ENCODE measurements around the gene NCOR1. TPM values are rescaled to one million over a fixed set of nuclear protein-coding genes. Genes with fewer than 3 reads are reported as not detected.

Gene NCOR1
- total and polyA plus RNA-seq, 2 of the 8 experiments (the other 6 are each of a cell fraction or from before 2014, with no cell fraction given), result 65.4 to 142 TPM

- H4K20me1 ChIP-seq (replicated peaks in 1 of 2; ENCODE audit: control insufficient read depth in 1 of 2, insufficient read depth in 2 of 2, low read length in 2 of 2), result no peaks in the 10 kb centered on the region
- no peak overlapping the region for H3K4ac ChIP-seq (replicated peaks; ENCODE audit: insufficient read length, low read depth, low read length)
- no peaks in the 10 kb centered on the region for H3K9me3 ChIP-seq (ENCODE audit: insufficient read depth in 2 of 2, low read depth in 1 of 2, low read length in 1 of 2)
- no peak overlapping the region for H2BK5ac ChIP-seq (ENCODE audit: low read depth, low read length)
- WGBS, 2 experiments (ENCODE audit: extremely low coverage in 1 of 2, insufficient coverage in 1 of 2, insufficient read length in 1 of 2, insufficient replicate concordance in 2 of 2, low coverage in 1 of 2, low lambda C conversion rate in 2 of 2, missing lambda C conversion rate in 1 of 2), result 77% methylated on average over 1 of the region's 1 CpG; no CpG with 5 or more reads in 1 of the 2 experiments
- no peaks in the 10 kb centered on the region for H3K4me1 ChIP-seq (replicated peaks in 1 of 4; ENCODE audit: control insufficient read depth in 3 of 4, insufficient read depth in 4 of 4, low read length in 3 of 4)
- FAIRE-seq (no peak), DNase-seq (ENCODE audit: low read depth in 1 of 2, low spot score in 2 of 2) (no peak)
- no peak overlapping the region for H2BK120ac ChIP-seq (replicated peaks; ENCODE audit: low read depth, low read length)
- H2BK20ac ChIP-seq (ENCODE audit: low read length), result no peak overlapping the region
- no peak overlapping the region for H3K14ac ChIP-seq (ENCODE audit: insufficient read length)
- no peaks in the 10 kb centered on the region for H3K79me1 ChIP-seq (ENCODE audit: low read depth, low read length)
- no peak overlapping the region for H3K27ac ChIP-seq (ENCODE audit: low read depth, low read length)
- no peaks in the 10 kb centered on the region for H3K23me2 ChIP-seq (ENCODE audit: low read depth, low read length)
- no peak overlapping the region for H3K56ac ChIP-seq (replicated peaks; ENCODE audit: insufficient read length, low read depth, low read length)
- no peak overlapping the region for H3K9ac ChIP-seq (replicated peaks in 1 of 4; ENCODE audit: extremely low read depth in 1 of 4, low read depth in 3 of 4, low read length in 3 of 4)
- H2AFZ ChIP-seq (ENCODE audit: low read length), result no peak overlapping the region
- POLR2A ChIA-PET (ENCODE audit: partially characterized antibody), result interaction anchor here (1.6 to 2.3 kb wide), 2 partner anchors 15 kb away, joined by 4 to 8 read pairs; partner anchors contain the start of gene PIGL
- no peak overlapping the region for H2BK15ac ChIP-seq (ENCODE audit: low read length)
- H2AK5ac ChIP-seq (ENCODE audit: low read depth, low read length), result no peak overlapping the region
- H4K91ac ChIP-seq (replicated peaks; ENCODE audit: insufficient read length, low read length), result no peak overlapping the region
- H2BK12ac ChIP-seq (ENCODE audit: low read depth, low read length), result no peak overlapping the region
- CTCF ChIA-PET (ENCODE audit: partially characterized antibody), result no interaction called here
- H3K18ac ChIP-seq (ENCODE audit: extremely low read depth, low read length), result no peak overlapping the region
- no peaks in the 10 kb centered on the region for H3K27me3 ChIP-seq (replicated peaks in 1 of 4; ENCODE audit: control insufficient read depth in 3 of 4, extremely low read depth in 1 of 4, insufficient read depth in 3 of 4, low read length in 3 of 4)
- no peak overlapping the region for H4K5ac ChIP-seq (ENCODE audit: insufficient read length, low read depth, low read length)
- no peaks in the 10 kb centered on the region; a peak in 1 of 8 replicates for H3K36me3 ChIP-seq (ENCODE audit: control insufficient read depth in 2 of 4, insufficient read depth in 4 of 4, low read length in 3 of 4)
- no peak overlapping the region for H3K4me3 ChIP-seq (ENCODE audit: extremely low read depth in 1 of 4, insufficient read depth in 2 of 4, low read depth in 3 of 4, low read length in 4 of 4)
- no peak overlapping the region for H3K23ac ChIP-seq (ENCODE audit: insufficient read length)
- peaks cover 0 to 4% of the 10 kb centered on the region in 2 experiments; a peak in 1 of 4 replicates for H3K79me2 ChIP-seq (ENCODE audit: control insufficient read depth in 1 of 2, insufficient read depth in 2 of 2, low read length in 2 of 2)
- H4K8ac ChIP-seq (ENCODE audit: extremely low read depth, insufficient read depth, low read length), result no peak overlapping the region
- no peak overlapping the region for H3K4me2 ChIP-seq (ENCODE audit: insufficient read depth in 1 of 2, low read depth in 2 of 2, low read length in 2 of 2)
- no peak for TF ChIP-seq MAX (IDR thresholded peaks at IDR 0.05)
- TF ChIP-seq RNF2 (IDR thresholded peaks at IDR 0.05; ENCODE audit: borderline replicate concordance, low read depth, low read length, missing control alignments, poor library complexity, severe bottlenecking), result no peak
- no peak for TF ChIP-seq RFX5 (IDR thresholded peaks at IDR 0.05; ENCODE audit: borderline replicate concordance, low read depth, low read length)
- no peak for TF ChIP-seq POLR2A (IDR thresholded peaks at IDR 0.05; ENCODE audit: control extremely low read depth in 1 of 2, low read depth in 2 of 2, low read length in 2 of 2)
- TF ChIP-seq BCL11A (IDR thresholded peaks at IDR 0.05; ENCODE audit: low read depth in 2 of 2, low read length in 2 of 2), result no peak
- no peak for TF ChIP-seq SP1 (IDR thresholded peaks at IDR 0.05; ENCODE audit: low read depth, low read length)
- TF ChIP-seq RAD21 (IDR thresholded peaks at IDR 0.05 in 1 of 2, conservative IDR thresholded peaks at IDR 0.05 in 1 of 2; ENCODE audit: low read depth in 2 of 2, low read length in 2 of 2), result no peak
- no peak for TF ChIP-seq ZNF274 (IDR thresholded peaks at IDR 0.05; ENCODE audit: borderline replicate concordance, extremely low read depth, low read length)
- TF ChIP-seq SUZ12 (IDR thresholded peaks at IDR 0.05; ENCODE audit: low read length), result no peak
- TF ChIP-seq HDAC6 (IDR thresholded peaks at IDR 0.05; ENCODE audit: low read depth, low read length), result no peak
- TF ChIP-seq USF2 (IDR thresholded peaks at IDR 0.05; ENCODE audit: low read length), result no peak
- TF ChIP-seq CTBP2 (IDR thresholded peaks at IDR 0.05; ENCODE audit: borderline replicate concordance, insufficient read depth, insufficient read length, low read length), result no peak
Observed at GRCh38 chr17:16232391-16232790, 17.1 kb upstream of the NCOR1 start.
